C4-2B (cell line): ENCODE data around the gene CUEDC1.

ENCODE experiments used
- ZFX ChIP-seq: fragments of 450-650 bp; IDR thresholded peaks from 2 replicates; pipeline ENCODE4 v1.6.1; 2017
- TF ChIP-seq, protein P1 (sequence below): fragments of 450-650 bp; conservative IDR thresholded peaks from 2 replicates; pipeline ENCODE4 v1.5.1; 2017; ENCODE audit warnings: mild to moderate bottlenecking

GRCh38 chr17:57855391-57856035 is 99.7 kb downstream of the CUEDC1 start:
- TF ChIP-seq, protein P1, sequence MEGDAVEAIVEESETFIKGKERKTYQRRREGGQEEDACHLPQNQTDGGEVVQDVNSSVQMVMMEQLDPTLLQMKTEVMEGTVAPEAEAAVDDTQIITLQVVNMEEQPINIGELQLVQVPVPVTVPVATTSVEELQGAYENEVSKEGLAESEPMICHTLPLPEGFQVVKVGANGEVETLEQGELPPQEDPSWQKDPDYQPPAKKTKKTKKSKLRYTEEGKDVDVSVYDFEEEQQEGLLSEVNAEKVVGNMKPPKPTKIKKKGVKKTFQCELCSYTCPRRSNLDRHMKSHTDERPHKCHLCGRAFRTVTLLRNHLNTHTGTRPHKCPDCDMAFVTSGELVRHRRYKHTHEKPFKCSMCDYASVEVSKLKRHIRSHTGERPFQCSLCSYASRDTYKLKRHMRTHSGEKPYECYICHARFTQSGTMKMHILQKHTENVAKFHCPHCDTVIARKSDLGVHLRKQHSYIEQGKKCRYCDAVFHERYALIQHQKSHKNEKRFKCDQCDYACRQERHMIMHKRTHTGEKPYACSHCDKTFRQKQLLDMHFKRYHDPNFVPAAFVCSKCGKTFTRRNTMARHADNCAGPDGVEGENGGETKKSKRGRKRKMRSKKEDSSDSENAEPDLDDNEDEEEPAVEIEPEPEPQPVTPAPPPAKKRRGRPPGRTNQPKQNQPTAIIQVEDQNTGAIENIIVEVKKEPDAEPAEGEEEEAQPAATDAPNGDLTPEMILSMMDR, result no peak
- no peak for TF ChIP-seq ZFX
